HEK293 (cell line): ENCODE results near the gene STARD13.

Experiments used
- CTCF ChIA-PET: fragments of 350-600 bp; formaldehyde crosslinking; extraction: SDS; loops from one replicate; lab custom pipeline; 2021; ENCODE audit warnings: antibody characterized with exemption; lab: Yijun Ruan, JAX
- POLR2A ChIA-PET: fragments of 300-600 bp; formaldehyde crosslinking; extraction: SDS; loops from one replicate; lab custom pipeline; 2020; ENCODE audit warnings: antibody characterized with exemption, inconsistent platforms; lab: Yijun Ruan, JAX
- H3K27ac ChIP-seq: fragments of 200-500 bp; sonication (Bioruptor generic); 2 replicates; pipeline ENCODE4 v1.5.1; 2014; ENCODE audit warnings: low read depth, low read length, control low read depth, inconsistent platforms; ENCODE audit errors: extremely low read depth
- H3K36me3 ChIP-seq, 2 experiments: fragments of 200-500 bp in 1 of 2; sonication (Bioruptor generic) in 1 of 2; 1 replicate in 1 of 2; 2 replicates in 1 of 2; pipeline ENCODE4 v1.5.1; 2014 to 2017; ENCODE audit warnings: inconsistent platforms in 2 of 2, low read length in 2 of 2; ENCODE audit not compliant: control insufficient read depth in 2 of 2, insufficient read depth in 1 of 2
- H3K4me1 ChIP-seq: fragments of 200-500 bp; sonication (Bioruptor generic); 2 replicates; pipeline ENCODE4 v1.5.1; 2014; ENCODE audit warnings: mild to moderate bottlenecking, low read length, inconsistent platforms; ENCODE audit not compliant: control insufficient read depth, insufficient read depth
- H3K4me3 ChIP-seq: 2 replicates; pipeline ENCODE4 v1.5.1; 2011; ENCODE audit warnings: low read depth, mild to moderate bottlenecking, control low read depth, low read length, moderate library complexity
- H3K9me3 ChIP-seq: fragments of 200-500 bp; sonication (Bioruptor generic); 2 replicates; pipeline ENCODE4 v1.5.1; 2014; ENCODE audit warnings: low read depth, low read length, inconsistent platforms; ENCODE audit not compliant: control insufficient read depth, insufficient read depth
- IKZF3 ChIP-seq: fragments of 450-650 bp; IDR thresholded peaks from 2 replicates; pipeline ENCODE4 v1.5.0; 2018; ENCODE audit warnings: missing biosample characterization, mild to moderate bottlenecking, missing genetic modification characterization, moderate library complexity
- SETDB1 ChIP-seq: IDR thresholded peaks from one replicate; pipeline ENCODE4 v1.6.1; 2017; ENCODE audit warnings: mild to moderate bottlenecking, low read length, moderate library complexity, mixed read lengths; ENCODE audit not compliant: insufficient read length
- WT1 ChIP-seq: fragments of 450-650 bp; formaldehyde crosslinking; IDR thresholded peaks from 2 replicates; pipeline ENCODE4 v1.5.1; 2016; ENCODE audit warnings: missing biosample characterization, missing genetic modification characterization
- ZIC2 ChIP-seq: fragments of 450-650 bp; formaldehyde crosslinking; IDR thresholded peaks from 2 replicates; pipeline ENCODE4 v1.5.1; 2016; ENCODE audit warnings: missing biosample characterization, missing genetic modification characterization
- ZNF169 ChIP-seq: fragments of 450-650 bp; formaldehyde crosslinking; IDR thresholded peaks from 2 replicates; pipeline ENCODE4 v1.5.1; 2016; ENCODE audit warnings: missing biosample characterization, missing genetic modification characterization
- ZNF175 ChIP-seq: fragments of 450-650 bp; formaldehyde crosslinking; IDR thresholded peaks from 2 replicates; pipeline ENCODE4 v1.5.1; 2016; ENCODE audit warnings: missing biosample characterization, missing genetic modification characterization
- ZNF248 ChIP-seq: fragments of 450-650 bp; formaldehyde crosslinking; IDR thresholded peaks from 2 replicates; pipeline ENCODE4 v1.5.1; 2017; ENCODE audit warnings: missing biosample characterization, missing genetic modification characterization
- ZNF549 ChIP-seq: fragments of 450-650 bp; IDR thresholded peaks from 2 replicates; pipeline ENCODE4 v1.5.1; 2018; ENCODE audit warnings: missing biosample characterization, missing genetic modification characterization, mild to moderate bottlenecking, inconsistent platforms, moderate library complexity
- ZNF555 ChIP-seq: fragments of 450-650 bp; formaldehyde crosslinking; conservative IDR thresholded peaks from 2 replicates; pipeline ENCODE4 v1.5.1; 2017; ENCODE audit warnings: missing biosample characterization, mild to moderate bottlenecking, missing genetic modification characterization, inconsistent platforms
- ZNF560 ChIP-seq: fragments of 450-650 bp; formaldehyde crosslinking; IDR thresholded peaks from 2 replicates; pipeline ENCODE4 v1.5.1; 2017; ENCODE audit warnings: missing biosample characterization, missing genetic modification characterization, borderline replicate concordance
- ZNF571 ChIP-seq: fragments of 450-650 bp; formaldehyde crosslinking; IDR thresholded peaks from 2 replicates; pipeline ENCODE4 v1.5.0; 2017; ENCODE audit warnings: missing biosample characterization, missing genetic modification characterization
- ZNF658 ChIP-seq: fragments of 450-650 bp; formaldehyde crosslinking; IDR thresholded peaks from 2 replicates; pipeline ENCODE4; 2016; ENCODE audit warnings: missing biosample characterization, missing genetic modification characterization
- ZNF660 ChIP-seq: fragments of 450-650 bp; IDR thresholded peaks from 2 replicates; pipeline ENCODE4 v1.5.1; 2018; ENCODE audit warnings: missing biosample characterization, mild to moderate bottlenecking, missing genetic modification characterization
- ZNF670 ChIP-seq: fragments of 450-650 bp; formaldehyde crosslinking; IDR thresholded peaks from 2 replicates; pipeline ENCODE4 v1.5.1; 2016; ENCODE audit warnings: missing biosample characterization, missing genetic modification characterization, low read depth
- ZXDB ChIP-seq: fragments of 450-650 bp; formaldehyde crosslinking; IDR thresholded peaks from 2 replicates; pipeline ENCODE4 v1.5.1; 2016; ENCODE audit warnings: missing biosample characterization, missing genetic modification characterization
- TF ChIP-seq, protein P1 (sequence below): fragments of 450-650 bp; formaldehyde crosslinking; IDR thresholded peaks from 2 replicates; pipeline ENCODE4 v1.5.0; 2017; ENCODE audit warnings: missing biosample characterization, missing genetic modification characterization, borderline replicate concordance
- TF ChIP-seq, protein P2 (sequence below): fragments of 450-650 bp; formaldehyde crosslinking; IDR thresholded peaks from 2 replicates; pipeline ENCODE4 v1.5.1; 2016; ENCODE audit warnings: missing biosample characterization, missing genetic modification characterization
- TF ChIP-seq, protein P3 (sequence below): fragments of 450-650 bp; formaldehyde crosslinking; IDR thresholded peaks from 2 replicates; pipeline ENCODE4 v1.5.1; 2016; ENCODE audit warnings: missing biosample characterization, missing genetic modification characterization
- TF ChIP-seq, protein P4 (sequence below): fragments of 450-650 bp; formaldehyde crosslinking; conservative IDR thresholded peaks from 2 replicates; pipeline ENCODE4 v1.5.1; 2016; ENCODE audit warnings: low read depth, missing biosample characterization, missing genetic modification characterization
- TF ChIP-seq, protein P5 (sequence below): fragments of 450-650 bp; formaldehyde crosslinking; IDR thresholded peaks from 2 replicates; pipeline ENCODE4 v1.5.1; 2016; ENCODE audit warnings: missing biosample characterization, missing genetic modification characterization
- TF ChIP-seq, protein P6 (sequence below): fragments of 450-650 bp; formaldehyde crosslinking; IDR thresholded peaks from 2 replicates; pipeline ENCODE4 v1.5.1; 2016; ENCODE audit warnings: missing biosample characterization, missing genetic modification characterization
- TF ChIP-seq, protein P7 (sequence below): fragments of 450-650 bp; formaldehyde crosslinking; IDR thresholded peaks from 2 replicates; pipeline ENCODE4 v1.5.1; 2017; ENCODE audit warnings: missing biosample characterization, mild to moderate bottlenecking, missing genetic modification characterization, moderate library complexity

Gene STARD13

DNA sequence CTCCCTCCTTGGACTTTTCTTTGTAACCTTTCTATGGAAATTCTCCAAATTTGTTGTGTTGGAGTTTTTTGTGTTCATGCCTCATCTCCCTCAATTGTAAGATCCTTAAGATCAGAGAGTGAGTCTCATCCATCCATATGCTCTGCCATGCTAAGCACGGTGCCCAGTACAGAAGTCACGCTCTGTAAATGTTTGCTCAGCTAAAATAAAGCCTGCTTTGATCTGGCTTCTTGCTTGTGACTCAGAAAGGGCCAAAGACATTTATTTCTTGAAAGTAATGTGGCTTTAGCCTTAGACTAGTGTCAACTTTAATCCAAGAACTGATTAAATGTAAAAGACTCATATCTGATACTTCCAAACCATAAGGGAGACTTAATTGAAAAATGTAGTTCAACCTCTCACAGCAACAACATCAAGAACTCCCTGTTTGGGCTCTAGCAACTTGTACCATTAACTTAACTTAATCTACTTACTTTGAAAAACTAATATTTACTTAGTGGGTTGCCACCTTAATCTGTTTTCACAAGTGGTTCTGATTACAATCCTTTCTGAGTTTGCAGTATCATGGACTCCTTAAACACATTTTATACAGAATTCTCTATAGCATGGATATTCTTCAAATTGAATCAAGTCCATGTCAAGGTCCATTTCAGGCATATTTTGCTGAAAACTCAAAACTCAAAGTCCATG is 169.1 kb downstream of the STARD13 start (continued):
- TF ChIP-seq, protein P1, sequence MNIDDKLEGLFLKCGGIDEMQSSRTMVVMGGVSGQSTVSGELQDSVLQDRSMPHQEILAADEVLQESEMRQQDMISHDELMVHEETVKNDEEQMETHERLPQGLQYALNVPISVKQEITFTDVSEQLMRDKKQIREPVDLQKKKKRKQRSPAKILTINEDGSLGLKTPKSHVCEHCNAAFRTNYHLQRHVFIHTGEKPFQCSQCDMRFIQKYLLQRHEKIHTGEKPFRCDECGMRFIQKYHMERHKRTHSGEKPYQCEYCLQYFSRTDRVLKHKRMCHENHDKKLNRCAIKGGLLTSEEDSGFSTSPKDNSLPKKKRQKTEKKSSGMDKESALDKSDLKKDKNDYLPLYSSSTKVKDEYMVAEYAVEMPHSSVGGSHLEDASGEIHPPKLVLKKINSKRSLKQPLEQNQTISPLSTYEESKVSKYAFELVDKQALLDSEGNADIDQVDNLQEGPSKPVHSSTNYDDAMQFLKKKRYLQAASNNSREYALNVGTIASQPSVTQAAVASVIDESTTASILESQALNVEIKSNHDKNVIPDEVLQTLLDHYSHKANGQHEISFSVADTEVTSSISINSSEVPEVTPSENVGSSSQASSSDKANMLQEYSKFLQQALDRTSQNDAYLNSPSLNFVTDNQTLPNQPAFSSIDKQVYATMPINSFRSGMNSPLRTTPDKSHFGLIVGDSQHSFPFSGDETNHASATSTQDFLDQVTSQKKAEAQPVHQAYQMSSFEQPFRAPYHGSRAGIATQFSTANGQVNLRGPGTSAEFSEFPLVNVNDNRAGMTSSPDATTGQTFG (tag by site-specific recombination) = no peak
- TF ChIP-seq ZNF169 (tag by site-specific recombination) = no peak
- TF ChIP-seq, protein P2, sequence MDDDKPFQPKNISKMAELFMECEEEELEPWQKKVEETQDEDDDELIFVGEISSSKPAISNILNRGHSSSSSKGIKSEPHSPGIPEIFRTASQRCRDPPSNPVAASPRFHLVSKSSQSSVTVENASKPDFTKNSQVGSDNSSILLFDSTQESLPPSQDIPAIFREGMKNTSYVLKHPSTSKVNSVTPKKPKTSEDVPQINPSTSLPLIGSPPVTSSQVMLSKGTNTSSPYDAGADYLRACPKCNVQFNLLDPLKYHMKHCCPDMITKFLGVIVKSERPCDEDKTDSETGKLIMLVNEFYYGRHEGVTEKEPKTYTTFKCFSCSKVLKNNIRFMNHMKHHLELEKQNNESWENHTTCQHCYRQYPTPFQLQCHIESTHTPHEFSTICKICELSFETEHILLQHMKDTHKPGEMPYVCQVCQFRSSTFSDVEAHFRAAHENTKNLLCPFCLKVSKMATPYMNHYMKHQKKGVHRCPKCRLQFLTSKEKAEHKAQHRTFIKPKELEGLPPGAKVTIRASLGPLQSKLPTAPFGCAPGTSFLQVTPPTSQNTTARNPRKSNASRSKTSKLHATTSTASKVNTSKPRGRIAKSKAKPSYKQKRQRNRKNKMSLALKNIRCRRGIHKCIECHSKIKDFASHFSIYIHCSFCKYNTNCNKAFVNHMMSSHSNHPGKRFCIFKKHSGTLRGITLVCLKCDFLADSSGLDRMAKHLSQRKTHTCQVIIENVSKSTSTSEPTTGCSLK (tag by site-specific recombination) = no peak
- TF ChIP-seq, protein P3, sequence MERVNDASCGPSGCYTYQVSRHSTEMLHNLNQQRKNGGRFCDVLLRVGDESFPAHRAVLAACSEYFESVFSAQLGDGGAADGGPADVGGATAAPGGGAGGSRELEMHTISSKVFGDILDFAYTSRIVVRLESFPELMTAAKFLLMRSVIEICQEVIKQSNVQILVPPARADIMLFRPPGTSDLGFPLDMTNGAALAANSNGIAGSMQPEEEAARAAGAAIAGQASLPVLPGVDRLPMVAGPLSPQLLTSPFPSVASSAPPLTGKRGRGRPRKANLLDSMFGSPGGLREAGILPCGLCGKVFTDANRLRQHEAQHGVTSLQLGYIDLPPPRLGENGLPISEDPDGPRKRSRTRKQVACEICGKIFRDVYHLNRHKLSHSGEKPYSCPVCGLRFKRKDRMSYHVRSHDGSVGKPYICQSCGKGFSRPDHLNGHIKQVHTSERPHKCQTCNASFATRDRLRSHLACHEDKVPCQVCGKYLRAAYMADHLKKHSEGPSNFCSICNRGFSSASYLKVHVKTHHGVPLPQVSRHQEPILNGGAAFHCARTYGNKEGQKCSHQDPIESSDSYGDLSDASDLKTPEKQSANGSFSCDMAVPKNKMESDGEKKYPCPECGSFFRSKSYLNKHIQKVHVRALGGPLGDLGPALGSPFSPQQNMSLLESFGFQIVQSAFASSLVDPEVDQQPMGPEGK = no peak
- TF ChIP-seq ZNF560 = no peak
- TF ChIP-seq ZNF670 (tag by site-specific recombination) = no peak
- no peak for TF ChIP-seq ZNF571 (tag by site-specific recombination)
- TF ChIP-seq ZNF660 (tag by site-specific recombination) = no peak
- no peak for TF ChIP-seq SETDB1
- TF ChIP-seq WT1 (tag by site-specific recombination) = no peak
- TF ChIP-seq ZXDB (tag by site-specific recombination) = no peak
- no peak for TF ChIP-seq ZNF248
- no peak for TF ChIP-seq ZNF175 (tag by site-specific recombination)

DNA sequence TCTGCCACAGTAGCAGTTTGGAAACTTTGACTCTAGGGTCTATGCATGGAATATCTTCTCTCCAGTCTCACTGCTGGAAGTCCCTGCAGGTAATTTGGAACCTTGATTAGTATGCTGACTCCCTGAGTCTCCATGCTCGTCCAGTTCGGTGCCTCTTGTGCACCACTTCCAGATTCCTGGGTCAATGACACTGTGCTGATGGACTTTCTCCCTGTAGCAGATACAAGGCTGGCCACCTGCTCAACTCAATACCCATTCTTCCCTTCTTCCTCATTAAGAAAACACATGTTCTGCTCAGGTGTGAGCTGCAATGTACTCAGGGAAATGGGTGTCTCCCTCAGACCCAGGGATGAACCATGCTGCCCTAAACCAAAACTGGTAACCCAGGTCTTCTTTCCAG is 170.3 kb downstream of the STARD13 start:
- H3K36me3 ChIP-seq = peaks cover 0 to 13% of the 10 kb centered on the region in 2 experiments; a peak in 1 of 3 replicates
- no peak overlapping the region for H3K4me3 ChIP-seq
- ChIA-PET CTCF (no interaction called here), POLR2A (no interaction called here)
- no peaks in the 10 kb centered on the region for H3K9me3 ChIP-seq
- no peak overlapping the region for H3K27ac ChIP-seq
- H3K4me1 ChIP-seq = no peaks in the 10 kb centered on the region
- TF ChIP-seq, protein P4, sequence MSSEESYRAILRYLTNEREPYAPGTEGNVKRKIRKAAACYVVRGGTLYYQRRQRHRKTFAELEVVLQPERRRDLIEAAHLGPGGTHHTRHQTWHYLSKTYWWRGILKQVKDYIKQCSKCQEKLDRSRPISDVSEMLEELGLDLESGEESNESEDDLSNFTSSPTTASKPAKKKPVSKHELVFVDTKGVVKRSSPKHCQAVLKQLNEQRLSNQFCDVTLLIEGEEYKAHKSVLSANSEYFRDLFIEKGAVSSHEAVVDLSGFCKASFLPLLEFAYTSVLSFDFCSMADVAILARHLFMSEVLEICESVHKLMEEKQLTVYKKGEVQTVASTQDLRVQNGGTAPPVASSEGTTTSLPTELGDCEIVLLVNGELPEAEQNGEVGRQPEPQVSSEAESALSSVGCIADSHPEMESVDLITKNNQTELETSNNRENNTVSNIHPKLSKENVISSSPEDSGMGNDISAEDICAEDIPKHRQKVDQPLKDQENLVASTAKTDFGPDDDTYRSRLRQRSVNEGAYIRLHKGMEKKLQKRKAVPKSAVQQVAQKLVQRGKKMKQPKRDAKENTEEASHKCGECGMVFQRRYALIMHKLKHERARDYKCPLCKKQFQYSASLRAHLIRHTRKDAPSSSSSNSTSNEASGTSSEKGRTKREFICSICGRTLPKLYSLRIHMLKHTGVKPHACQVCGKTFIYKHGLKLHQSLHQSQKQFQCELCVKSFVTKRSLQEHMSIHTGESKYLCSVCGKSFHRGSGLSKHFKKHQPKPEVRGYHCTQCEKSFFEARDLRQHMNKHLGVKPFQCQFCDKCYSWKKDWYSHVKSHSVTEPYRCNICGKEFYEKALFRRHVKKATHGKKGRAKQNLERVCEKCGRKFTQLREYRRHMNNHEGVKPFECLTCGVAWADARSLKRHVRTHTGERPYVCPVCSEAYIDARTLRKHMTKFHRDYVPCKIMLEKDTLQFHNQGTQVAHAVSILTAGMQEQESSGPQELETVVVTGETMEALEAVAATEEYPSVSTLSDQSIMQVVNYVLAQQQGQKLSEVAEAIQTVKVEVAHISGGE (tag by site-specific recombination) = no peak
- TF ChIP-seq IKZF3 (tag by site-specific recombination) (no peak), ZNF248 (no peak), ZNF555 (tag by site-specific recombination) (no peak), ZNF560 (no peak), ZIC2 (no peak), ZNF658 (no peak), ZNF549 (tag by site-specific recombination) (no peak)
- TF ChIP-seq, protein P5, sequence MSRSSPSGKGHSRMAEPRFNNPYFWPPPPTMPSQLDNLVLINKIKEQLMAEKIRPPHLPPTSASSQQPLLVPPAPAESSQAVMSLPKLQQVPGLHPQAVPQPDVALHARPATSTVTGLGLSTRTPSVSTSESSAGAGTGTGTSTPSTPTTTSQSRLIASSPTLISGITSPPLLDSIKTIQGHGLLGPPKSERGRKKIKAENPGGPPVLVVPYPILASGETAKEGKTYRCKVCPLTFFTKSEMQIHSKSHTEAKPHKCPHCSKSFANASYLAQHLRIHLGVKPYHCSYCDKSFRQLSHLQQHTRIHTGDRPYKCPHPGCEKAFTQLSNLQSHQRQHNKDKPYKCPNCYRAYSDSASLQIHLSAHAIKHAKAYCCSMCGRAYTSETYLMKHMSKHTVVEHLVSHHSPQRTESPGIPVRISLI = no peak
- TF ChIP-seq, protein P6, sequence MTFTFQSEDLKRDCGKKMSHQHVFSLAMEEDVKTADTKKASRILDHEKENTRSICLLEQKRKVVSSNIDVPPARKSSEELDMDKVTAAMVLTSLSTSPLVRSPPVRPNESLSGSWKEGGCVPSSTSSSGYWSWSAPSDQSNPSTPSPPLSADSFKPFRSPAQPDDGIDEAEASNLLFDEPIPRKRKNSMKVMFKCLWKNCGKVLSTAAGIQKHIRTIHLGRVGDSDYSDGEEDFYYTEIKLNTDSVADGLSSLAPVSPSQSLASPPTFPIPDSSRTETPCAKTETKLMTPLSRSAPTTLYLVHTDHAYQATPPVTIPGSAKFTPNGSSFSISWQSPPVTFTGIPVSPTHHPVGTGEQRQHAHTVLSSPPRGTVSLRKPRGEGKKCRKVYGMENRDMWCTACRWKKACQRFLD = no peak
- TF ChIP-seq, protein P7, sequence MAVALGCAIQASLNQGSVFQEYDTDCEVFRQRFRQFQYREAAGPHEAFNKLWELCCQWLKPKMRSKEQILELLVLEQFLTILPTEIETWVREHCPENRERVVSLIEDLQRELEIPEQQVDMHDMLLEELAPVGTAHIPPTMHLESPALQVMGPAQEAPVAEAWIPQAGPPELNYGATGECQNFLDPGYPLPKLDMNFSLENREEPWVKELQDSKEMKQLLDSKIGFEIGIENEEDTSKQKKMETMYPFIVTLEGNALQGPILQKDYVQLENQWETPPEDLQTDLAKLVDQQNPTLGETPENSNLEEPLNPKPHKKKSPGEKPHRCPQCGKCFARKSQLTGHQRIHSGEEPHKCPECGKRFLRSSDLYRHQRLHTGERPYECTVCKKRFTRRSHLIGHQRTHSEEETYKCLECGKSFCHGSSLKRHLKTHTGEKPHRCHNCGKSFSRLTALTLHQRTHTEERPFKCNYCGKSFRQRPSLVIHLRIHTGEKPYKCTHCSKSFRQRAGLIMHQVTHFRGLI (tag by site-specific recombination) = no peak
